WTC11 (cell line): ENCODE measurements around the gene COX7C. TPM values are rescaled to one million over a fixed set of nuclear protein-coding genes. Genes with fewer than 3 reads are reported as not detected.

Source experiments
- ATAC-seq: fragments of 200-7000 bp; cut with Tn5 transposase; 2 replicates; pipeline ENCODE4 v1.10.0; 2021; ENCODE audit warnings: mild to moderate bottlenecking, moderate library complexity
- CTCF ChIA-PET: fragments of 300-600 bp; sonication (Branson Sonifier 250); formaldehyde crosslinking; loops from one replicate; lab custom pipeline; 2021; ENCODE audit warnings: antibody characterized with exemption; lab: Charles Lee
- POLR2A ChIA-PET: fragments of 350-600 bp; sonication (Branson Sonifier 250); formaldehyde crosslinking; loops from one replicate; lab custom pipeline; 2021; ENCODE audit warnings: antibody characterized with exemption; lab: Charles Lee
- DNase-seq: peaks from one replicate; pipeline ENCODE4 v3.0.0; 2021; ENCODE audit warnings: low spot score
- H3K27ac Mint-ChIP-seq: 2 replicates; pipeline ENCODE4 v1.8.0; 2021; ENCODE audit warnings: mixed read lengths
- H3K27me3 Mint-ChIP-seq: 2 replicates; pipeline ENCODE4 v1.8.0; 2021; ENCODE audit warnings: low read depth, mild to moderate bottlenecking, moderate library complexity, mixed read lengths
- H3K36me3 Mint-ChIP-seq: 2 replicates; pipeline ENCODE4 v1.8.0; 2021; ENCODE audit warnings: mixed read lengths
- H3K4me1 Mint-ChIP-seq: 2 replicates; pipeline ENCODE4 v1.8.0; 2022; ENCODE audit warnings: mixed read lengths
- H3K4me3 Mint-ChIP-seq: 2 replicates; pipeline ENCODE4 v1.8.0; 2021; ENCODE audit warnings: mild to moderate bottlenecking, moderate library complexity, mixed read lengths
- H3K9me3 Mint-ChIP-seq: 2 replicates; pipeline ENCODE4 v1.8.0; 2021; ENCODE audit warnings: mixed read lengths
- E2F5 ChIP-seq: sonication (generic); formaldehyde crosslinking; IDR thresholded peaks from 2 replicates; pipeline ENCODE4 v1.8.1; 2022; ENCODE audit warnings: mild to moderate bottlenecking, moderate library complexity, missing genetic modification reagents
- ELF4 ChIP-seq: sonication (generic); formaldehyde crosslinking; IDR thresholded peaks from 2 replicates; pipeline ENCODE4 v1.8.1; 2022; ENCODE audit warnings: low read depth, mild to moderate bottlenecking, moderate library complexity, missing genetic modification reagents
- EMX1 ChIP-seq: fragments of 250-450 bp; sonication (Bioruptor Pico); IDR thresholded peaks from 2 replicates; pipeline ENCODE4 v1.8.0; 2021; ENCODE audit warnings: mild to moderate bottlenecking
- FOXJ3 ChIP-seq: sonication (generic); formaldehyde crosslinking; IDR thresholded peaks from 2 replicates; pipeline ENCODE4 v1.9.0; 2021; ENCODE audit warnings: missing genetic modification reagents, mild to moderate bottlenecking, borderline replicate concordance
- FOXP4 ChIP-seq: sonication (generic); formaldehyde crosslinking; IDR thresholded peaks from 2 replicates; pipeline ENCODE4 v1.8.0; 2022; ENCODE audit warnings: mild to moderate bottlenecking, missing genetic modification reagents
- MXD4 ChIP-seq: fragments of 250-450 bp; sonication (Bioruptor Pico); IDR thresholded peaks from 2 replicates; pipeline ENCODE4 v1.8.0; 2021; ENCODE audit warnings: mild to moderate bottlenecking, moderate library complexity, borderline replicate concordance
- MYBL2 ChIP-seq: sonication (generic); formaldehyde crosslinking; IDR thresholded peaks from 2 replicates; pipeline ENCODE4 v1.8.1; 2023; ENCODE audit warnings: mild to moderate bottlenecking, moderate library complexity, missing genetic modification reagents
- NFYB ChIP-seq: sonication (generic); formaldehyde crosslinking; conservative IDR thresholded peaks from 2 replicates; pipeline ENCODE4 v1.8.0; 2022; ENCODE audit warnings: low read depth, missing genetic modification reagents
- OVOL2 ChIP-seq: fragments of 250-450 bp; sonication (Bioruptor Pico); IDR thresholded peaks from 2 replicates; pipeline ENCODE4 v1.9.0; 2021; ENCODE audit warnings: mild to moderate bottlenecking, borderline replicate concordance
- SOX15 ChIP-seq: fragments of 250-450 bp; sonication (Bioruptor Pico); IDR thresholded peaks from 2 replicates; pipeline ENCODE4 v1.9.0; 2021; ENCODE audit warnings: mild to moderate bottlenecking
- TEAD4 ChIP-seq: sonication (generic); formaldehyde crosslinking; IDR thresholded peaks from 2 replicates; pipeline ENCODE4 v1.8.0; 2022; ENCODE audit warnings: mild to moderate bottlenecking, missing genetic modification reagents
- TP53 ChIP-seq: sonication (generic); formaldehyde crosslinking; IDR thresholded peaks from 2 replicates; pipeline ENCODE4 v1.8.1; 2023; ENCODE audit warnings: mild to moderate bottlenecking, missing genetic modification reagents
- USF1 ChIP-seq: sonication (generic); formaldehyde crosslinking; IDR thresholded peaks from 2 replicates; pipeline ENCODE4 v1.8.0; 2022; ENCODE audit warnings: mild to moderate bottlenecking, missing genetic modification reagents
- ZNF121 ChIP-seq: sonication (generic); formaldehyde crosslinking; IDR thresholded peaks from 2 replicates; pipeline ENCODE4 v1.8.0; 2023; ENCODE audit warnings: missing genetic modification reagents
- ZNF232 ChIP-seq: sonication (generic); formaldehyde crosslinking; IDR thresholded peaks from 2 replicates; pipeline ENCODE4 v1.8.0; 2022; ENCODE audit warnings: mild to moderate bottlenecking, missing genetic modification reagents
- ZNF396 ChIP-seq: fragments of 250-450 bp; sonication (Bioruptor Pico); IDR thresholded peaks from 2 replicates; pipeline ENCODE4 v1.8.0; 2021; ENCODE audit warnings: mild to moderate bottlenecking, moderate library complexity, borderline replicate concordance
- ZNF423 ChIP-seq: fragments of 250-450 bp; sonication (Bioruptor Pico); IDR thresholded peaks from 2 replicates; pipeline ENCODE4 v2.1.2; 2022; ENCODE audit warnings: mild to moderate bottlenecking, moderate library complexity
- ZNF512 ChIP-seq: sonication (generic); formaldehyde crosslinking; IDR thresholded peaks from 2 replicates; pipeline ENCODE4 v1.8.1; 2022; ENCODE audit warnings: missing genetic modification reagents, borderline replicate concordance
- ZSCAN18 ChIP-seq: fragments of 250-450 bp; sonication (Bioruptor Pico); IDR thresholded peaks from 2 replicates; pipeline ENCODE4 v2.1.2; 2022; ENCODE audit warnings: mild to moderate bottlenecking, moderate library complexity
- total RNA-seq: library from RNA; stranded (reverse); gene quantifications from 3 replicates; pipeline ENCODE4 v1.2.3, GENCODE V29; 2021
- TF ChIP-seq, protein P1 (sequence below): sonication (generic); formaldehyde crosslinking; IDR thresholded peaks from 2 replicates; pipeline ENCODE4 v1.8.1; 2022; ENCODE audit warnings: mild to moderate bottlenecking, missing genetic modification reagents, moderate library complexity, borderline replicate concordance
- TF ChIP-seq, protein P2 (sequence below): sonication (generic); formaldehyde crosslinking; IDR thresholded peaks from 2 replicates; pipeline ENCODE4 v1.8.0; 2022; ENCODE audit warnings: mild to moderate bottlenecking, missing genetic modification reagents
- TF ChIP-seq, protein P3 (sequence below): fragments of 250-450 bp; sonication (Bioruptor Pico); IDR thresholded peaks from 2 replicates; pipeline ENCODE4 v1.9.0; 2021; ENCODE audit warnings: mild to moderate bottlenecking, borderline replicate concordance

The COX7C gene
- total RNA-seq, 1 experiment from 2014 or later: 858 TPM

GRCh38 chr5:86640998-86641397, 23.3 kb downstream of the COX7C start:
- Mint-ChIP-seq H3K36me3 (no peaks in the 10 kb centered on the region), H3K9me3 (no peaks in the 10 kb centered on the region), H3K4me1 (peaks cover 75% of the 10 kb centered on the region), H3K4me3 (no peak overlapping the region), H3K27ac (peak overlapping the region; percentile 71), H3K27me3 (no peaks in the 10 kb centered on the region)
- ATAC-seq: no peak
- no peak for TF ChIP-seq ZNF396 (CRISPR knock-in tag)
- TF ChIP-seq ZNF512: no peak
- no peak for TF ChIP-seq EMX1
- no peak for TF ChIP-seq SOX15 (CRISPR knock-in tag)
- TF ChIP-seq, protein P1, sequence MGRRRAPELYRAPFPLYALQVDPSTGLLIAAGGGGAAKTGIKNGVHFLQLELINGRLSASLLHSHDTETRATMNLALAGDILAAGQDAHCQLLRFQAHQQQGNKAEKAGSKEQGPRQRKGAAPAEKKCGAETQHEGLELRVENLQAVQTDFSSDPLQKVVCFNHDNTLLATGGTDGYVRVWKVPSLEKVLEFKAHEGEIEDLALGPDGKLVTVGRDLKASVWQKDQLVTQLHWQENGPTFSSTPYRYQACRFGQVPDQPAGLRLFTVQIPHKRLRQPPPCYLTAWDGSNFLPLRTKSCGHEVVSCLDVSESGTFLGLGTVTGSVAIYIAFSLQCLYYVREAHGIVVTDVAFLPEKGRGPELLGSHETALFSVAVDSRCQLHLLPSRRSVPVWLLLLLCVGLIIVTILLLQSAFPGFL (CRISPR knock-in tag): no peak
- no peak for TF ChIP-seq USF1 (CRISPR knock-in tag)
- no peak for TF ChIP-seq TEAD4 (CRISPR knock-in tag)
- TF ChIP-seq, protein P2, sequence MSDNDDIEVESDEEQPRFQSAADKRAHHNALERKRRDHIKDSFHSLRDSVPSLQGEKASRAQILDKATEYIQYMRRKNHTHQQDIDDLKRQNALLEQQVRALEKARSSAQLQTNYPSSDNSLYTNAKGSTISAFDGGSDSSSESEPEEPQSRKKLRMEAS: no peak
- ChIA-PET CTCF (no interaction called here), POLR2A (no interaction called here)
- DNase-seq: no peak

DNA sequence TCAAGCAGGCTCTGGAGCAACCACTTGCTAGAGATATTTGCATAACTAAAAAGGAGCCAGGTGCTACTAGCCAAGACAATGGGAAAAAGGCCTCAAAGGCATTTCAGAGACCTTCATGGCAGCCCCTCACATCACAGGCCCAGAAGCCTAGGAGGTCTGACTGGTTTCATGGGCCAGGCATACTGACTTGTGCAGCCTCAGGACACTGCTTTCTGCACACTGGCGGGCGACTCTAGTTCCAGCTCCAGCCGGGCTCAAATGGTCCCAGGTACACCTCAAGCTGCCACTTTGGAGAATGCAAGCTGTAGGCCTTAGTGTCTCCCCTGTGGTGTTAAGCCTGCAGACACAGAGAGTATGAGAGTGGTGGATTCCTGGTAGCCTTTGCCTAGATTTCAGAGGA, 27.1 kb downstream of the COX7C start:
- peak overlapping the region; percentile 21 for H3K4me3 Mint-ChIP-seq
- POLR2A ChIA-PET: no interaction called here
- peak overlapping the region; percentile 97 for H3K27ac Mint-ChIP-seq
- DNase-seq: peak; percentile 49
- H3K36me3 Mint-ChIP-seq: no peaks in the 10 kb centered on the region
- peak; percentile 84 for ATAC-seq
- peaks cover 80% of the 10 kb centered on the region for H3K4me1 Mint-ChIP-seq
- no peaks in the 10 kb centered on the region for H3K27me3 Mint-ChIP-seq
- CTCF ChIA-PET: interaction anchor here (1.5 kb wide), 1 partner anchor 181 kb away, joined by 3 read pairs; no protein-coding TSS in a partner anchor
- no peaks in the 10 kb centered on the region for H3K9me3 Mint-ChIP-seq
- TF ChIP-seq MYBL2 (CRISPR knock-in tag) (no peak), ZNF396 (CRISPR knock-in tag) (peak; percentile 87; the same call in 1 of the 2 replicates), SOX15 (CRISPR knock-in tag) (no peak), ELF4 (no peak), OVOL2 (CRISPR knock-in tag) (no peak), ZSCAN18 (peak; percentile 4; the same call in 1 of the 2 replicates), NFYB (CRISPR knock-in tag) (no peak), MXD4 (peak; percentile 56; the same call in 1 of the 2 replicates), FOXJ3 (CRISPR knock-in tag) (no peak), TP53 (CRISPR knock-in tag) (0 out of 2 replicates have a peak, but pooled peaks have one; percentile 28), ZNF121 (CRISPR knock-in tag) (no peak), E2F5 (CRISPR knock-in tag) (no peak), ZNF232 (CRISPR knock-in tag) (0 out of 2 replicates have a peak, but pooled peaks have one; percentile 30), ZNF423 (CRISPR knock-in tag) (peak; percentile 21; the same call in 1 of the 2 replicates), FOXP4 (CRISPR knock-in tag) (no peak)
- TF ChIP-seq, protein P3, sequence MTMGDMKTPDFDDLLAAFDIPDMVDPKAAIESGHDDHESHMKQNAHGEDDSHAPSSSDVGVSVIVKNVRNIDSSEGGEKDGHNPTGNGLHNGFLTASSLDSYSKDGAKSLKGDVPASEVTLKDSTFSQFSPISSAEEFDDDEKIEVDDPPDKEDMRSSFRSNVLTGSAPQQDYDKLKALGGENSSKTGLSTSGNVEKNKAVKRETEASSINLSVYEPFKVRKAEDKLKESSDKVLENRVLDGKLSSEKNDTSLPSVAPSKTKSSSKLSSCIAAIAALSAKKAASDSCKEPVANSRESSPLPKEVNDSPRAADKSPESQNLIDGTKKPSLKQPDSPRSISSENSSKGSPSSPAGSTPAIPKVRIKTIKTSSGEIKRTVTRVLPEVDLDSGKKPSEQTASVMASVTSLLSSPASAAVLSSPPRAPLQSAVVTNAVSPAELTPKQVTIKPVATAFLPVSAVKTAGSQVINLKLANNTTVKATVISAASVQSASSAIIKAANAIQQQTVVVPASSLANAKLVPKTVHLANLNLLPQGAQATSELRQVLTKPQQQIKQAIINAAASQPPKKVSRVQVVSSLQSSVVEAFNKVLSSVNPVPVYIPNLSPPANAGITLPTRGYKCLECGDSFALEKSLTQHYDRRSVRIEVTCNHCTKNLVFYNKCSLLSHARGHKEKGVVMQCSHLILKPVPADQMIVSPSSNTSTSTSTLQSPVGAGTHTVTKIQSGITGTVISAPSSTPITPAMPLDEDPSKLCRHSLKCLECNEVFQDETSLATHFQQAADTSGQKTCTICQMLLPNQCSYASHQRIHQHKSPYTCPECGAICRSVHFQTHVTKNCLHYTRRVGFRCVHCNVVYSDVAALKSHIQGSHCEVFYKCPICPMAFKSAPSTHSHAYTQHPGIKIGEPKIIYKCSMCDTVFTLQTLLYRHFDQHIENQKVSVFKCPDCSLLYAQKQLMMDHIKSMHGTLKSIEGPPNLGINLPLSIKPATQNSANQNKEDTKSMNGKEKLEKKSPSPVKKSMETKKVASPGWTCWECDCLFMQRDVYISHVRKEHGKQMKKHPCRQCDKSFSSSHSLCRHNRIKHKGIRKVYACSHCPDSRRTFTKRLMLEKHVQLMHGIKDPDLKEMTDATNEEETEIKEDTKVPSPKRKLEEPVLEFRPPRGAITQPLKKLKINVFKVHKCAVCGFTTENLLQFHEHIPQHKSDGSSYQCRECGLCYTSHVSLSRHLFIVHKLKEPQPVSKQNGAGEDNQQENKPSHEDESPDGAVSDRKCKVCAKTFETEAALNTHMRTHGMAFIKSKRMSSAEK (CRISPR knock-in tag): 0 out of 2 replicates have a peak, but pooled peaks have one; percentile 82
